NCI-H446 treated with DMSO at 0.1 percent for 48 hours (cell line): ENCODE results near the gene TANGO6.
A peak's percentile ranks its signal among the peaks of the same experiment; 100 is the strongest.

ENCODE experiments used
- DNase-seq: peaks from one replicate; lab custom pipeline; 2025; lab: John Stamatoyannopoulos, UW

The TANGO6 gene

DNA sequence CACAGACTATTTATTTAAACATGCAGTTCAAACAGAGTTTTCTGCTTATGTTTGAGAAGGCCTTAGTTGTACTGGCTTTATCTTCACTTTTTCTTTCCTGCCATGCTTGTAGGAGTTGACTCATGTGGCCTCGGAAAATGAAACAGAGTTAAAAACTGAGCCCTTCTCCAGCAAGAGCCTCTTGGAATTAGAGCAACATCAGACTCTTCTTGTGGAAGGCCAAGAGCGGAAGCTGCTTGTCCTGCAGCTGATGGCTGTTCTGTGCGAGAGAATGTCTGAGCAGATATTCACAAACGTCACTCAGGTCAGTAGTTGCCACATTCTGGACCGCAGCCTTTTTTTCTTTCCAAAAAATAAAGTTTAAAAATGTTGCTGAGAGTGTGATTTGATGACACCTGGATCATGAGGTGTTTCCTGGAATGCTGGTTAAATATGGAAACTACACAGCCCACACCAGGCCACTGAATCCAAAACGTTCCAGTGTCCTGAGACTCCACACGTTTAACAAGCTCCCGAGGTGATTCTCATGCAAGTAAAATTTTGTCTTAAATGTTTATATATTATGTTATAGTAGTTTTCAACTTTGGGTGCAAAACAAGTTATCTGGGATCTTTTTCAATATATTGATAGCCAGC is 65.9 kb downstream of the TANGO6 start:
- no peak for DNase-seq

- DNase-seq: no peak
These were observed 66.7 kb downstream of the TANGO6 start for GRCh38 chr16:68910051-68910450.

DNA sequence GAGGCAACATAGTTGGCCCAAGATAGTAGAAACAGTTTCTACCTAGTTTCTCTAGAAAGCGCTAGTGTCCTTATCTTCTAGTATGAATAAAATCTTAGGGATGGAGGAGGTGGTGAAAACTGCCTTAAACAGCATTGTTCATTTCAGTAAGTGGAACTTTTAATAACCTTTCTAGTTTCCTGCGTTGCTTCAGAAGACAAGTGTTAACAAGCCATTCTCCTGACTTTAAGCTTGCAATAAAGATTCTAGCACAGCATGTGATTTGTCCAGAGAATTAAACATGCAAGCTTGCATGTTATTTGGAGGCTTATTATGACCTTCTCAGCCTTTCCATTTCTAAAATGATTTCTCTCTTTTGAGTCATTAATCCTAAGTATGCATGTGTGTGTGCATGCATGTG is 72.3 kb downstream of the TANGO6 start:
- DNase-seq: no peak

DNA sequence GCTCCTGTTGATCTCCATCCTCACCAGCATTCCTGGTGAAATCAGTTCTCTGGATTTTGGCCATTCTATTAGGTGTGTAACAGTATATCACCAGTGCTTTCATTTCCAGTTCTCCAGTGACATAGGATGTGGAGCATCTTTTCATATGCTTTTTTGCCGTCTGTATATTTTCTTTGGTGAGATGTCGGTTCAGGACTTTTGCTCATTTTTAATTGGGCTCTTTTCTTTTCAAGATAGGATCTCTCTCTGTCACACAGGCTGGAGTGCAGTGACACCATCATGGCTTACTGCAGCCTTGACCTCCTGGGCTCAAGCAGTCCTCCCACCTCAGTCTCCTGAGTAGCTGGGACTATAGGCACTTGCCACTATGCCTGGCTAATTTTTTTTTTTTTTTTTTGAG is 74.2 kb downstream of the TANGO6 start:
- no peak for DNase-seq

- DNase-seq: no peak
These were observed 77.0 kb downstream of the TANGO6 start for GRCh38 chr16:68920349-68920748.

DNA sequence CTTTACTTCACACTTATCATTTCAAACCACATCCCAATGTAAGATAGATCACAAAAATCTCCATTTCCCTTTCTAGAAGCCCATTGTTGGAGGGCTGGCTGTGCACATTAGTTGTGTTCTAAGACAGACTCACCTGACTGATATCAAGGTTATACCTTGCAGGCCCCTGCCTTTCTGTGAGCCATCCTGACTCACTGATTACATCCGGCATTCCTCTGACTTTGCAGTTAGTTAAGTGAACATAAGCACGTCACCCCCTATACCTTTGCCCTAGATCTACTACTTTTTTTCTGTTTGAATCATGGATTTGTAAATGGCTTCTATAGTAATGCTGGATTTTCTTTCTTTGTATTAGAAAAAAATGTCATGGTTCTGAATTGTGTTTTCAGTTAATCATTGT is 78.3 kb downstream of the TANGO6 start:
- no peak for DNase-seq

- DNase-seq: no peak
These were observed 79.8 kb downstream of the TANGO6 start for GRCh38 chr16:68923116-68923515.

DNA sequence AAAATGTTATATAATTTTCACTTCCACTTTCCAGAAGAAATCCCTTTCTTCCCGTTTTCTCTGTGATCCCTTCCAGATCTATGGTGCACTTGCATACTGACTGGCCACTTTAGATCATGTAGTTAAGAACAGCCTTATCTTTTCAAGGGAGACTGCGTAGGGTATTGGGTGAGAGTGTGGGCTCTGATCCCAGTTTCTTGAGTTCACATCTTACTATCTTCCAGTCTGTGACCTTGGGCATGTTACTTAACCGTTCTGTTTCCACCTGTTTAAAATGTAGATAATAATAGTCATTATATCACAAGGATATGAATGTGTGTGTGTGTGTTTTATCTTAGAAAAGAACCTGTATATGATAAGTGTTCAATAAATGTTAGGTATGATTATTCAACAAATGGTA is 83.7 kb downstream of the TANGO6 start:
- DNase-seq: no peak

GRCh38 chr16:68931196-68931595 is 87.9 kb downstream of the TANGO6 start:
- no peak for DNase-seq

DNA sequence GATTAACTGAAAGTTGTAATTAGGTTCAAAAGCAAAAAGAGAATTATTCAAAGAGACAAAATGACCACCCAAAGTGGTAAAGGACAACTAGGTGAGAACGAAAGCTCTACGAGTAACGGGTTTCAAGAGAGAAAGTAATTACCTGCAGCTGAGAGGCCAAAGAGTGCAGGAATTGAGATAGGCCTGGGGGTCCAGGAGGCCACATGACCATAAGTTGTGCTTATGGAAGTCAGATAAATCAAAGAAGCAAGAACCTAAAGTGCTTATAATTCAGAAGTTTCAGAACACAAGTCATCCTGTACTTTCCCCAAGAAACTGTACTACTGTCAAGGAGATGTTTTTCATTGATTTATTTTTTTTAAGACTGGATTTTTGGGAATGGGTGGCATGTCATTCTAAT is 91.1 kb downstream of the TANGO6 start:
- DNase-seq: no peak

- DNase-seq: no peak
These were observed 91.7 kb downstream of the TANGO6 start for GRCh38 chr16:68935008-68935407.

GRCh38 chr16:68936736-68937631 is 93.7 kb downstream of the TANGO6 start:
- peak; percentile 64 for DNase-seq

DNA sequence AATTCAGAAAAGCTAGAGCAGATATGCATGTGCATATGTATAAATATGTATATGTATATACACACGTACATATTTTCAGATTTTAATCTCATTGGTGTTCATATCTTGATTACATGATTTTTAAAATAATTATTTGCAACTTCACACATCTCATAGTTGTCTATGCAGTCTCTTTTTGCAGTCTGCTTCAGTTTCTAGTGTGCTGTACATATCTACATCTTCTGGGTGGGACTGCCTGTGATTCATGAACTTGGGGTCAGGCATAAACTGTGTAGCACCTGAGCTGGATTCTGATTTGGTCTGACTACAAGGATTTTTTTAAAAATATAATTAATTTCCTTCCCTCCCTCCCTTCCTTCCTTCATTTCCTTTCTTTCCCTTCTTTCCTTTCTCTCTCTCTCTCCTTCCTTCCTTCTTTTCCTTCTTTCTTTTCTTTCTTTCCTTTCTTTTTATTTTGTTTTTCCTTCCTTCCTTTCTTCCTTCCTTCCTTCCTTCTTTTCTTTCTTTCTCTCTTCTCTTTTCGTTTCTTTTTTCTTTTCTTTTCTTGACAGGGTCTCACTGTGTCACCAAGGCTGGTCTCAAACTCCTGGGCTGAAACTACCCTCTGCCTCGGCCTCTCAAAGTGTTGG is 96.5 kb downstream of the TANGO6 start:
- no peak for DNase-seq

DNA sequence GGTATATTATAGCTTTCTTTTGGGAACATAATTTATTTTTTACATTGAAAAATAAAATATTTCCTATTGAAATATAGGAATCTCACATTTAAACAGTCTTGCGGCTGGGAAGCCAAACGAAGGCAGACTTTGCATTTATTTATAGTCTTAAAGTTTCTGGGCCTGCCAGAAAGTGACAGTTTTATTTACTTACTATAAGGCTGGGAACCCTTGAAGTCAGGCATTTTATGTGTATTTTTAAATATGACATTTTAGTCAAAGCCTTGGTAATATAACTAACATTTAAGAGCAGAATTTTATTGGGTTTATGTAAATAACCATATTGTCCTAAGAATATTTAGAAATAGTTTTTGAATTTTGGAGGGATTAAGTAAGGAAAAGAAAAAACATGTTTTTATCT is 97.5 kb downstream of the TANGO6 start:
- no peak for DNase-seq

DNA sequence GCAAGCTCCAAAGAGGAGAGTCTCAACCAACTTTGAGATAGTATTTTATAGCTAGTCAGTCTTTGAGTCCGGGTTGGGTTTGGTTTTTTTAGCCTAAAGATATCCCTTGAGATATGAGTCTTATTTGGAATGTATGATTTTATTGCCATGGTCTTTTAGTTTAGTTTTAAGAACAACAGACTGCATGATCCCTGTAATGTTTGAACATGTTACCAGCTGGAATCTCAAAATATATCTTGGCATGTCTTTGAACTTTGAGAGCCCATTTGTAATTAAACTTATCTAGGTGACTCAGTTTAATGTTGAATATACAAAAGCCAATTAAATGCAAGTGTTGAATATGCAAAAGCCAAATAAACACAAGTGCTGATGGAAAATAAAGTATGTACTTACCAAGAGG is 100.6 kb downstream of the TANGO6 start:
- no peak for DNase-seq

GRCh38 chr16:68948230-68948910 is 105.0 kb downstream of the TANGO6 start:
- DNase-seq: no peak

- no peak for DNase-seq
These were observed 108.9 kb downstream of the TANGO6 start for GRCh38 chr16:68951991-68952877.

GRCh38 chr16:68954911-68955635 is 111.7 kb downstream of the TANGO6 start:
- DNase-seq: no peak

DNA sequence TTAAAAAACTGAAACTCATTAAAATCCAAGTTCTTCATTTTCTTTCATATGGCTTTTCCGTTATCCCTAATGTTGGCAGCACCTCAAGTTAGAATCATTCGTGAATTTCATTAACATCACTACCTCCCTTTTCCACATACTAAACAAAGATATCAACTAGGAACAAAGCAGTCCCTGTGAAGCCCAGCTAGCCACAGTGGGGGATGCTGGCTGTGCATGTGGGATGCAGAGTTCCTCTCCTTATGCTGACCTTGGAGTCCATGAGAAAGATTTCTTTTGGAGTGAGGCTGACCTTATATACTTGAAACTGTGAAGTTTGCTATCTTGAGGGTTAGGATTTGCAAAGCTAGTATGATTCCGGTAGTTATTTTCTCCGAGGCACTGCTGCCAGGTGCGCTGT is 117.6 kb downstream of the TANGO6 start:
- no peak for DNase-seq

- DNase-seq: no peak
These were observed 118.6 kb downstream of the TANGO6 start for GRCh38 chr16:68961778-68962402.
